G401 (cell line): ENCODE results near the gene DNMBP. TPM values are rescaled to one million over a fixed set of nuclear protein-coding genes. Genes with fewer than 3 reads are reported as not detected.
A peak's percentile ranks its signal among the peaks of the same experiment; 100 is the strongest.

Experiments used
- DNase-seq: peaks from one replicate; pipeline ENCODE4 v3.0.0-alpha.2; 2015; ENCODE audit warnings: low spot score
- in situ Hi-C: cut with HindIII; loops from 2 replicates; pipeline ENCODE4 v1.10.0; 2016; ENCODE audit warnings: low sequenced_read_pairs, mixed read lengths
- total RNA-seq: library from RNA; depleted of rRNA; stranded (reverse); fragments of >200 nt; shearing (Covaris generic); gene quantifications from 2 replicates; pipeline ENCODE4 v1.2.3, GENCODE V29; 2014; rRNA removed

DNMBP gene, protein sequence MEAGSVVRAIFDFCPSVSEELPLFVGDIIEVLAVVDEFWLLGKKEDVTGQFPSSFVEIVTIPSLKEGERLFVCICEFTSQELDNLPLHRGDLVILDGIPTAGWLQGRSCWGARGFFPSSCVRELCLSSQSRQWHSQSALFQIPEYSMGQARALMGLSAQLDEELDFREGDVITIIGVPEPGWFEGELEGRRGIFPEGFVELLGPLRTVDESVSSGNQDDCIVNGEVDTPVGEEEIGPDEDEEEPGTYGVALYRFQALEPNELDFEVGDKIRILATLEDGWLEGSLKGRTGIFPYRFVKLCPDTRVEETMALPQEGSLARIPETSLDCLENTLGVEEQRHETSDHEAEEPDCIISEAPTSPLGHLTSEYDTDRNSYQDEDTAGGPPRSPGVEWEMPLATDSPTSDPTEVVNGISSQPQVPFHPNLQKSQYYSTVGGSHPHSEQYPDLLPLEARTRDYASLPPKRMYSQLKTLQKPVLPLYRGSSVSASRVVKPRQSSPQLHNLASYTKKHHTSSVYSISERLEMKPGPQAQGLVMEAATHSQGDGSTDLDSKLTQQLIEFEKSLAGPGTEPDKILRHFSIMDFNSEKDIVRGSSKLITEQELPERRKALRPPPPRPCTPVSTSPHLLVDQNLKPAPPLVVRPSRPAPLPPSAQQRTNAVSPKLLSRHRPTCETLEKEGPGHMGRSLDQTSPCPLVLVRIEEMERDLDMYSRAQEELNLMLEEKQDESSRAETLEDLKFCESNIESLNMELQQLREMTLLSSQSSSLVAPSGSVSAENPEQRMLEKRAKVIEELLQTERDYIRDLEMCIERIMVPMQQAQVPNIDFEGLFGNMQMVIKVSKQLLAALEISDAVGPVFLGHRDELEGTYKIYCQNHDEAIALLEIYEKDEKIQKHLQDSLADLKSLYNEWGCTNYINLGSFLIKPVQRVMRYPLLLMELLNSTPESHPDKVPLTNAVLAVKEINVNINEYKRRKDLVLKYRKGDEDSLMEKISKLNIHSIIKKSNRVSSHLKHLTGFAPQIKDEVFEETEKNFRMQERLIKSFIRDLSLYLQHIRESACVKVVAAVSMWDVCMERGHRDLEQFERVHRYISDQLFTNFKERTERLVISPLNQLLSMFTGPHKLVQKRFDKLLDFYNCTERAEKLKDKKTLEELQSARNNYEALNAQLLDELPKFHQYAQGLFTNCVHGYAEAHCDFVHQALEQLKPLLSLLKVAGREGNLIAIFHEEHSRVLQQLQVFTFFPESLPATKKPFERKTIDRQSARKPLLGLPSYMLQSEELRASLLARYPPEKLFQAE (N-terminal part only)
- 13.0 and 17.7 TPM in 2 replicates for total RNA-seq

DNA sequence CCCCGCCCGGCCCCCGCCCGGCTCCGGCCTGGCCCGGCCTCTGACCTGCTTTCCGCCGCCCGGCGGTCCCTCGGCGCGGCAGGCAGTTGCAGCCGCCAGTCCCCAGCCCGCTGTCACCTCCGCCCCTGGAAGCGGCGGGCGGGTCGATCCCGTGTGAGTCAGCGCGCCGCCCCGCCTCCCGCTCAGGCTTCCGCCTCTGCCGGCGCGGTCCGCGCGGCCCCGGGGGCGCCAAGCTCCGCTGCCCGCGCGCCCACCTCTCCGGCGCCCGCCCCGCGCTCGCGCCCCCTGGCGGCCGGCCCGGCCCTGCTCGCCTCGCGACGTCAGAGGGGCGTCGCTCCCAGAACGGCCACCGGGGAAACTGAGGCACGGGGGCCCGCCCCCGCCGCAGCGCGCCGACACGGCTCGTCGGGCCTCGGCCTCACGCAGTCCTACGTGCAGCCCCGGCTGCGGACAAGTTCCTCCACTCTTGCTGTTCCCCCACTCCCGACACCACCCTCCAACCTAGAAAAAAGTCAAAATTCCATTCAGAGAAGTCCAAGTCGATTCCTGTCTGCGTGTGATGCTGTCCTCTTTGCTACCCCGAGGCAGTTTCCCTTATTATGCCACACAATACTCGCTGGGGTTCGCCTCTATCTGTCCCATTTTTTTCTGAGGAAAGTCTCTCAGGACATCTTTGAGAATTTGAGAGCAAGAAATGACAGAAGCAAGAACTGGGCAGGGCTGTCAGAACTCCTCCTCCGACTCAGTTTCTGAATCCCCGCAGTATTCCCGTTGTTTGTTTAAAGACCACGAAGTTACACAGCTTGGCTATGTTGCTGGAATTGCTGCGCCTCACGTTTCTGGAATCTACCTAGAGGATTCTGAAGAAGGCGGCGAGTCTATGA is at the start of gene DNMBP:
Gene DNMBP, minus strand, starts transcription at position 155 of the 884 bp plus-strand sequence. CDS start 37,823 bp downstream, outside the sequence.
- in situ Hi-C loops = no loop called here
- peak; percentile 60 for DNase-seq

DNA sequence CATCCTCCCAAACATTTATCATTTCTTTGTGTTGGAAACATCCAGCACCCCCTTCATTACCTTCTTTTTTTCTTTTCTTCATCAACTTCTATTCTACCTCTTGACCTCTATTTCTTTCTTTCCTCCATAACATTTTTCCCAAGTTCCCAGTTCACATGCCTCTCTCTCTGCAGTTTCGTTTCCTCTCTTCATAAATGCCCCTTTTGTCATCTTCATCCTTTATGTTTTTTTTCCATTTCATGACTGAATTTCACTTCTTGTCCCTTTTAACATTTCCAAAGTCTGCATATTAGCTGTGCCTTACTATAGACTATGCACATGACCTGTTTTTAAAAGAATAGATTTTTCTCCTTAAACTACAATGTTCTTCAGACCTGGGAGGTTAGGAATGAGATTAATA is 48.2 kb upstream of the DNMBP start:
- in situ Hi-C loops = no loop called here

DNA sequence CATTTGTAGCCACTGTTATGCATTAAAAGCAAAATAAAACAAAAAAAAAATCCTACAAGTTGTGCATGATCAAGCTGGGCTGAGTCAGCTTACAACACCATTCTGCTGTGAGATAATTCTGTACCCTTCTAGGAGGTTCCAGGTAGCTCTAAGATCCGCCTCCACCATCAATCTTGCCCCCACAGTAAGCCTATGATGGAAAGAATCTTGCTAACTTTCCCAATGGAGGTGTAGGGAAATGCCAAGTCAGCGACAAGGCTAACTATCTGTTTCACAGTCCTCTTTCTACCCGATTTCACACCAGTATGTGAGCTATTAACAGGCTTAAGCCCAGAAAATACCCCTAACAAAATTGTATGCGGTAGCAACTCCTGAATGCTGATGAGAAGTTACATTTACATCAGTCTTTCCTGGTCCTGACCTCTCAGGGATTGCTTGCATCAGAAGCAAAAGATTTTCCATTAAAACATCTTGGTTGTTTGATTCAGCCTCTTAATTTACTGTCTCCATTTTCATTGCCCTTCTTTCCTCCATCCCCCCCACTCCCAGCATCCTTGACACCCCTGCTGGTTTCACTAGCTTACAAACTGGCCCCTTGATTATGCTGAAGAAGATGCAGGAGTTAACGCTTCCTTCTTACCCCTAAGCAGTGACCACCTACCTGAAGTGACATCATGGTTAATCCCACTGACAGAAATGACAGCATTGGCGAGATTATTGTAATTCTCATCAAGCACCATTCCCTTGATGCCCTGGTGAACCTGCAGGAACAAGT is 44.1 kb upstream of the DNMBP start:
- DNase-seq = no peak
- in situ Hi-C loops = no loop called here

More for the DNA sequence above, 48.2 kb upstream of the DNMBP start:
- DNase-seq = no peak

DNA sequence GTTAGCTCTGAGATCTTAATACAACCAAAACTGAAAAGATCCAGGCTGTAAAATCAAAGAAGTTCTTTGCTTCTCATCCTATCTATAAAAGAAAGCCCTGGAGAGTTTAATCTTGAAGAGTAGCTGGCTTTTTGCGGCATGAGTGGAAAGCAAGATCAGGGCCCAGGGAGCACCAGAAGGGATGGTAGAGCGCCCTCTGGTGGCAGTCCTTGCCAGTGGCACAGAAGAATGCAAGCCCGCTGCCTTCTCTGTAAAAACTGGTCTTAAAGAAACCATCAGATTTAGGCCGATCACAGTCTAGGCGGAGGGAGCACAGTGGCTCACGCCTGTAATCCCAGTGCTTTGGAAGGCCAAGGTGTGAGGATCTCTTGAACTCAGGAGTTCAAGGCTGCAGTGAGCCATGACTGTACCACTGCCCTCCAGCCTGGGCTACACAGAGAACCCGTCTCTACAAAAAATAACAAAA is 36.3 kb upstream of the DNMBP start:
- DNase-seq = peak; percentile 80
- in situ Hi-C loops = no loop called here

DNA sequence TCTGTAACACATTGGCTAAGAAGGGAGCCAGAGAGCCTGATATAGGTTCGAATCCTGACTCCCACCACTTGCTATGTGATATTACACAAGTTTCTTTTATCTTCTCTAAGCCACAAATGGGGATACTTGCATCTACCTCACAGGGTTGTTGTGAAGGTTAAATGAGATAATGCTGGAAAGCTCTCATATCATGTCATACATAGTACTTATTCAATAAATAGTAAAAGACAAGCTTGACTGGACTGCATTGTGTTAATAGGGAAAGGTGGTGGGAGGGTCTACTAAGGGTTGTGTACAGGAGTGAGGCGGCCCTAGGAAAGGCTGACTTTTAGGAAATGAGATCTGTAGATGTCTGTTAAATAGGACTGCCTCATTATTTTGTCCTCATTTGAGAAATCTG is 35.8 kb upstream of the DNMBP start:
- DNase-seq = no peak
- in situ Hi-C loops = no loop called here

DNA sequence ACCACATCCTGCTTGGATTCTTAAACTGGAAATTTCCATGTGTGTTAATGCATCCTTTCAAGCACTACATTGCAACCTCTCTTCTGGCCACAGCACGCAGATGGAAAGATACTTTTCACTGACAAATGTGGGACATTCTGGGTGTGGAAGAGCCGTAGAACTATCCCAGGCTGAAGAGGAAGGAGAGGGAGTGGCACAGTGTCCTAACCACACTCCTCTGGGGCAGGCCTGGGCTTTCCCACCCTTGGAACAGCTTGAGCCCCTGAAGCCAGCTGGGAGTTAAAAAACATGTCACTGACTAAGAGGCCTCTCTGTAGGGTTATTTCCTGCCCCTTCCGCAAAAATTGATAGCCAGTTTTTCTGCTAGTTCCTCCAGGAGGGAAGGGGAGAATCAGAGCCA is 34.0 kb upstream of the DNMBP start:
- in situ Hi-C loops = no loop called here
- DNase-seq = no peak

DNA sequence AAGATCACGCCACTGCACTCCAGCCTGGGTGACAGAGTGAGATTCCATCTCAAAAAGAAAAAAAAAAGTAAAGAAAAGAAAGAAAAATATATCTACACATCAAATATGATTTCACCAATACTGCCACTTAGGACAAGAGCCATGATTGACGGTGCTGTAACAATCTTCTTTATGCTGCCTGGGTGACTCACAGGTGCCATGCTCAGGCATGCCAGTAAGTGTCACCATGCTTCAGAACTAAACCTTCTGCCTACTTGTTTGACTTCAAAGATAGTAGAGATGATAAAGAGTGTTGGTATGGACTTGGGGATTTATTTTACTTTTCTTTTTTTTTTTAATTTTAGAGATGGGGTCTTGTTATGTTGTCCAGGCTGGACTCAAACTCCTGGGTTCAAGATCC is 33.6 kb upstream of the DNMBP start:
- in situ Hi-C loops = no loop called here
- no peak for DNase-seq

DNA sequence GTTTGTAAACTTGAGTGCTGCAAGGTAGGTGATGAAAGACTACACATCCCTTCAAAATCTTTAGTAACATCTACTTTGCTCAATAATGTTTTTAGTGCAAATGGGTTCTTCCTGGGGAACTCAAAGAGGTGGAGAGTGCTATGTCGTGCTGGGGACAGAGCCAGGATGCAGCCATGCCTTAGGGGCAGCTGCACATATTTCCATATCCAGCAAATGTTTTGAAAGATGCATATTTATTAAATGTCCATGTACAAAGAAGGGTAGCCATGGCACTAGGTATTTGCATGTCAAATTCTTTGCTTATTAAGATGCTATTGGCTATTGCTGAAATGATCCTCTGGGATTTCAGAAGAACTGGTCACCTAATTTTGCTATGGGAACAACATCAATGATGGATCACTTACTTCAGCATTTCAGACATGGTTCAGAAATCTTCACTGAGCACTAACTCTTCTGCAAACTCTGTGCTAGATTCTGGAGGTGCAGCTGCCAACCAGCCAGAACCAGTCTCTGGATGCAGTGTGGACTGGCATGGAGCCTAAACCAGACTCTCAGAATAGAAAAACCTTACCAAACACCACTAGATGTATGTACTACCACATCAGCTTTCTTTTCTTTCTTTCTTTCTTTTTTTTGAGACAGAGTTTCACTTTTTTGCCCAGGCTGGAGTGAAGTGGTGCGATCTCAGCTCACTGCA is 31.7 kb upstream of the DNMBP start:
- in situ Hi-C loops = no loop called here
- no peak for DNase-seq

DNA sequence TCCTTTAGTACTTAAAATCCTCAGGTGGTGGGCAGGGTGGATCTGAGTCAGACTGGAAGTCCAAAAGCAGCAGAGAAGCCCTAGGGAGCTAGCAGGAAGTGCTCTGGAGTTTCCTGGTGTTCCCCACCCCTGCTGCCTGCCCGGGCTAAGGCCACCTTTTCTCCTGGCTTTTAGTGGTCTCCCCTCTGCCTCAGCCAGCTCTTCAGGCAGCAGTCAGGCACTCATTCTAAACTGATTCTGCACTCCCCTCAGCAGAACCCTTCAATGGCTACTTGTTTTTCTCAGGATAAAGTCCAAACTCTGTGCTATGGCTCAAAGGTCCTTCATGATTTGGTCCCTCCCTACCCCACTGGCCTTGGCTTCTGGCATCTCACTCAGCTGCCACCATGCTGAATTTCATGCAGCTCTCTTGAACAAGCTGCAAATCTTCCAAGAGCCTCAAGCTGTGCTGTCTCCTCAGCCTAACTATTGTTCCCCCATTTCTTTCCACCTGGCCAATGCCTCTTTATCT is 28.9 kb upstream of the DNMBP start:
- in situ Hi-C loops = no loop called here

DNA sequence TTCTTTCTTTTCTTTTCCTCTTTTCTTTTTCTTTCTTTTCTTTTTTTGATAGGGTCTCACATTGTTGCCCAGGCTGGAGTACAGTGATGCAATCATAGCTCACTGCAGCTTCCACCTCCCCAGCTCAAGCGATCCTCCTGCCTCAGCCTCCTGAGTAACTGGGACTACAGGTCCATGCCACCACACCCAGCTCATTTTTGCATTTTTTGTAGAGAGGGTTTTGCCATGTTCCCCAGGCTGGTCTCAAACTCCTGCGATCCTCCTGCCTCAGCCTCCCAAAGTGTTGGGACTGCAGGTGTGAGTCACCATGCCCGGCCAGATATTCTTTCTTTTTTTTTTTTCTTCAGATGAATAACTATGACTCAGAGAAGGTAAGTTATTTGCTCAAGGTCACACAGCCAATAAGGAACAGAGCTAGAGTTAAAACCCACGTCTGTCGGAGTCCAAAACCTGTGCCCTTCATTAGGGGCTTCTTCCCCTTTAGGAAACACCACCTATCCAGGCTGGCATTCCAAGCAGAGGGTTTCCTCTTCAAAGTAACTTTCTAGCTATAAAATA is 28.1 kb upstream of the DNMBP start:
- in situ Hi-C loops = no loop called here
- DNase-seq = no peak

More for the DNA sequence above, 28.9 kb upstream of the DNMBP start:
- no peak for DNase-seq

DNA sequence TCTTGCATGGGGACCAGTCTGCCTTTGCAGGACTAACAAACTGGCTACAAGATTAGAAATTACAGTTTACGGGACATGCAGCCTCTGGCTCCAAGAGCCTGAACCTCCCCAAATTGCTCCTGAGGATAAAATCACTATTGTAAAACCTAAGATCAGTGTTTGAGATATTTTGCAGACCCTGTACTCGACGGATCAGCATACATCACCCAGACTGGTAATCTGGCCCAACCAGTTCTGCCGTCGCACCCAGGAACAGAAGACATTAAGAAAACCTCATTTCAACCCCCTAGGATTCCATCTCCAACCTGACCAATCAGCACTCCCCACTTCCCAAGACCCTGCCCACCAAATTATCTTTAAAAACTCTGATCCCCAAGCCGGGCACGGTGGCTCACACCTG is 27.1 kb upstream of the DNMBP start:
- in situ Hi-C loops = no loop called here
- no peak for DNase-seq

DNA sequence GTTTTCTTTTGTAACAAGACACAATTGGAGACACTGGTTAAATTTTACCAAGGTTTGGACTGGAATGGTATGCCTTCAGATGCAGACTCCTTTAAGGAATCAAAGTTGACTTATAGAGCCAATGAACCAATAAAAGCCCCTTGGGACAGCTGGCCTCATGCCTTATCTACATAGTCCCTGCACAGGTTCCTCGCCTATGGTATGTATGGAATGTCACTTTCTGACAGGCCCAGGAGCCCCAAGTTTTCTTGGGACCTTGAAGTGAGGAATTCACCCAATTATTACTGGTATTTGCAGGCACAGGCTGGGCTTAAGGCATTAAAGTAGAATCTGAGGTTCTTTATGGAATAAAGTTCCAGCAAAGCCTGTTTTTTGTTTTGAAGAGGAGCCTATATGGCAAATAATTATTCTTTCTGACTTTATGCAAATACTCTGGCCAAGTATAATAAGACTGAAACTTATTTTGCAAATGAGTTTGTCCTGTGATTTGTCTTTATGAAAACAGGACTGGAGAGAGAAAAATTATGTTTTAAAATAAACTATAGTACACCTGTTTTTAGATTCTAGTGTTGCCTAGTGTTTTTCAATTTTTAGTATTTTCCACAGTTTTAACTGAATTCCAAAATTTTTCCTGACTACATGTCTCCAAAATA is 24.1 kb upstream of the DNMBP start:
- in situ Hi-C loops = no loop called here
- no peak for DNase-seq

DNA sequence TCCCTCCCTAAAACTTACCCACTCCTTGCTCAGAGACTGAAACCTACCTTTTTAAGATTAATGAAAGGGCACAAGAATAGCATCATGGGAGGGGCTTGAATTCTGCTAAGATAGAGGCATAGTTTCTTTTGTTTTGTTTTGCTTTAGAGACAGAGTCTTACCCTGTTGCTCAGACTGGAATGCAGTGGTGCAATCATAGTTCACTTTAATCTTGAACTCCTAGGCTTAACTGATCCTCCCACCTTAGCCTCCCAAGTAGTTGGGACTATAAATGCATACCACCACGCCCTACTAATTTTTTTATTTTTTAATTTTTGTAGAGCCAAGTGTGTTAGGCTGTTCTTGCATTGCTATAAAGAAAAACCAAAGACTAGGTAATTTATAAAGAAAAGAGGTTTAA is 17.7 kb upstream of the DNMBP start:
- in situ Hi-C loops = no loop called here
- no peak for DNase-seq

DNA sequence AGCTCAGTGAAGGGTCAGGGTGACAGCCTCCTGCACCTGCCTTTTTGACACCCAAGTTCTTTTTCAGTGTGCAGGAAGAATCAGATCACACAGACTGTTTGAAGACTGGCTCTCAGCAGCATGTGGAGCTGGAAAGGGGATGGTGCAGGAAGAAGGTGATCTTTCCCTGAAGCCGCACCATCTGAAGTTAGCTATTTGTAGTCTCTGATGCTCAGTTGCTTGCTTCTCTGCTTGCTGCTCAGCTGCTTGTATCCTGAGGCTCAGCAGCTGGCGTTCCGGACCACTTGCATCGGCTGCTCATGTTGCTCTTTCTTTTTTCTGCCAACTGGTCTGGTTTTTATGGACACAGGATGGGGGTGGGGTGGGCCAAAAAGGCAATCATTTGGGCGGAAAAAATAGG is 15.8 kb upstream of the DNMBP start:
- in situ Hi-C loops = no loop called here
- no peak for DNase-seq

DNA sequence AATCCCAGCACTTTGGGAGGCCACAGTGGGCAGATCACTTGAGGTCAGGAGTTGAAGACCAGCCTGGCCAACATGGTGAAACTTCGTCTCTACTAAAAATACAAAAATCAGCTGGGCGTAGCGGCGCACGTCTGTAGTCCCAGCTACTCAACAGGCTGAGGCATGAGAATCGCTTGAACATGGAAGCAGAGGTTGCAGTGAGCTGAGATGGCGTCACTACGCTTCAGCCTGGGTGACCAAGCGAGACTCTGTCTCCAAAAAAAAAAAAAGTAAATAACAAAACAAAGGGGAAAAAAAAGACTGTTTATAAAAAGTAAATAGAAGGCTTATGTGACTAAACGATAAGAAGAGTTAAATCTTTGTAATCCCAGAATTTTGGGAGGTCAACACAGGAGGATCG is 15.0 kb upstream of the DNMBP start:
- in situ Hi-C loops = no loop called here
- DNase-seq = no peak

DNA sequence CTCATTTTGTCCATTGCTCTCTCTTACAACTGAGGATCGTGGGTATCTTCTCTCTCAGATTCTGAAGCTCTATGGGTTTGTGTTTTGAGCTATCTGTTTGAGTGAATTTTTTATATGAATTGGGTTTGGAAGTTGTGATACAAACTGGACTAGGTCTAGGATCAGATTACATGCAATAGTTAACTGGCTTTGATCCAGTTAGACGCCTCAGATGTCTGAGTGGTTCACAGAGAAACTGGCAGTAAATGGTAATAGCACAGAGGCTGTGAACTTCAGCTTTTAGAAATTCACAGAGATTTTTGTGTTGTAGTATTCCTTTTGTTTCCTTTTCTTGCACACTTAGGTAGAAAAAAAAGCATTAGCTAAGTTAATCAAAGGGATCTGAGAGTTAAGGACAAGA is 12.7 kb upstream of the DNMBP start:
- DNase-seq = no peak
- in situ Hi-C loops = no loop called here
